ENCODE data around the gene APOE. TPM values are rescaled to one million over a fixed set of nuclear protein-coding genes. Genes with fewer than 3 reads are reported as not detected.
"Not testable (repeated sequence)": the region's sequence is repeated elsewhere in the genome, so short reads cannot be mapped to it uniquely, and the experiment has no call there.

The APOE gene
- total RNA-seq: under 1 TPM; 0.44 to 0.47 TPM

DNA sequence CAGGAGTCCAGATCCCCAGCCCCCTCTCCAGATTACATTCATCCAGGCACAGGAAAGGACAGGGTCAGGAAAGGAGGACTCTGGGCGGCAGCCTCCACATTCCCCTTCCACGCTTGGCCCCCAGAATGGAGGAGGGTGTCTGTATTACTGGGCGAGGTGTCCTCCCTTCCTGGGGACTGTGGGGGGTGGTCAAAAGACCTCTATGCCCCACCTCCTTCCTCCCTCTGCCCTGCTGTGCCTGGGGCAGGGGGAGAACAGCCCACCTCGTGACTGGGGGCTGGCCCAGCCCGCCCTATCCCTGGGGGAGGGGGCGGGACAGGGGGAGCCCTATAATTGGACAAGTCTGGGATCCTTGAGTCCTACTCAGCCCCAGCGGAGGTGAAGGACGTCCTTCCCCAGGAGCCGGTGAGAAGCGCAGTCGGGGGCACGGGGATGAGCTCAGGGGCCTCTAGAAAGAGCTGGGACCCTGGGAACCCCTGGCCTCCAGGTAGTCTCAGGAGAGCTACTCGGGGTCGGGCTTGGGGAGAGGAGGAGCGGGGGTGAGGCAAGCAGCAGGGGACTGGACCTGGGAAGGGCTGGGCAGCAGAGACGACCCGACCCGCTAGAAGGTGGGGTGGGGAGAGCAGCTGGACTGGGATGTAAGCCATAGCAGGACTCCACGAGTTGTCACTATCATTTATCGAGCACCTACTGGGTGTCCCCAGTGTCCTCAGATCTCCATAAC lies at the start of gene APOE:
TSS of gene APOE (plus strand) at position 360 of the 724 bp plus-strand sequence. CDS start 829 bp downstream, outside the sequence.
- Mint-ChIP-seq H3K27ac (no peak within 1 kb of the TSS), H3K4me3 (peak within 1 kb of the TSS; percentile 9), H3K4me1 (peaks cover 8% of the 10 kb centered on the region), H3K36me3 (no peaks in the 10 kb centered on the region), H3K9me3 (ENCODE audit: low read depth) (no peaks in the 10 kb centered on the region), H3K27me3 (peaks cover 17% of the 10 kb centered on the region)
- DNase-seq: no peak
- CTCF ChIA-PET: interaction anchor here (1.0 kb wide), 2 partner anchors 20 to 47 kb away, joined by 3 to 4 read pairs; no protein-coding TSS in a partner anchor
- no peak for ATAC-seq

DNA sequence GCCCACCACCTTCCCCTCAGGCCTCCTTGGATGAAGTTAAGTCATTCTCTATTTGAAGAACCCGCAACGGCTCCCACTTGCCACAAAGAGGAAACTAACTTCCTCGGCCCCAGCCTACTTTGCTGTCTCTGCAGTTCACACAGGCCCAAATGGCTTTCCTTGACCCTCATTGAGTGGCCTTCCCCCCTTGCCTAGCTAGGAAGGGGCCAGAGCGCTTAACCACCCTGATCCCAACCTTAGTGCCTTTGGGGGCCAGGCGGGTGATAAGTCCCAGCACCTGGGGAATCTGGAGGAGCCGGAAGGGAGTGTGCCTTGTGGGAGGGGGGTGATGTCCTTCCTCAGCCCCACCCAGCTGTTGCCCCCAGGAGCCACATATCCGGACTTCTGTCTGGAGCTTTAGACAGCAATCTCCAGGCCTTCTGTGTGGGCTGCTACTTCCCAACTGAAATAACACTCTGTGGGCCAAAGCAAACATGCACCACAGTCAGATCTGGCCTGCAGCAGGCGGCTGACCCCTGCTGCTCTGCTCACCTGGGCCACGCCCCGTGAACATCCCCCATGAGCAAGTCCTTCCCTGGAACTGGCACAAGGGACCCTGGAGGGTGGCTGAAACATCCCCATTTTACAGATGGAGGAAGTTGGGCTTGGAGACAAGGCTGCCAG lies 49.0 kb upstream of the APOE start:
- H3K27me3 Mint-ChIP-seq: peaks cover 7% of the 10 kb centered on the region
- H3K27ac Mint-ChIP-seq: no peak overlapping the region
- H3K9me3 Mint-ChIP-seq (ENCODE audit: low read depth): no peaks in the 10 kb centered on the region
- peaks cover 4% of the 10 kb centered on the region for H3K4me1 Mint-ChIP-seq
- no peaks in the 10 kb centered on the region for H3K36me3 Mint-ChIP-seq
- ATAC-seq (no peak), DNase-seq (no peak)
- no peak overlapping the region for H3K4me3 Mint-ChIP-seq
- CTCF ChIA-PET: interaction anchor here (1.0 kb wide), 1 partner anchor 16 kb away, joined by 4 read pairs; no protein-coding TSS in a partner anchor

DNA sequence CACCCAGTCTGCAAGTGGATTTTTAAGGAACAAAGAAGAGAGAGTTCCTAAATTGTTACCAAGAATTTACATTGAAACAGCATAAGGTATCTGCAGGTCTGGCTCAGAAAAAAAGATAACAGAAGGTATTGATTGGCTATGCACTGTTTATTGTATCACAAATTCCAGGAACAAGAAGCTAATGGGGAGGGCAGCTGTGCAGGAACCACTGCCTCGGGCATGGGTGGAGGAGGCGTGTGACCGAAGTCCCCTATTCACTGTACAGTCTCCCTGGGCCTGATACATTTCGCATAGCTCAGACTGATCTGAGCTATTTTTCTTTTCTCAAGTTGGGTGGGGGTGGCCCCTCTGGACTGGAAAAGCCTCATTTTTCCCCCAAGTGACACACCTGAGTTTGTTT lies 47.8 kb upstream of the APOE start:
- Mint-ChIP-seq H3K27me3 (peaks cover 4% of the 10 kb centered on the region), H3K36me3 (no peaks in the 10 kb centered on the region), H3K9me3 (ENCODE audit: low read depth) (no peaks in the 10 kb centered on the region), H3K4me3 (no peak overlapping the region), H3K4me1 (peaks cover 4% of the 10 kb centered on the region), H3K27ac (no peak overlapping the region)
- ATAC-seq: no peak
- CTCF ChIA-PET: no interaction called here
- no peak for DNase-seq

DNA sequence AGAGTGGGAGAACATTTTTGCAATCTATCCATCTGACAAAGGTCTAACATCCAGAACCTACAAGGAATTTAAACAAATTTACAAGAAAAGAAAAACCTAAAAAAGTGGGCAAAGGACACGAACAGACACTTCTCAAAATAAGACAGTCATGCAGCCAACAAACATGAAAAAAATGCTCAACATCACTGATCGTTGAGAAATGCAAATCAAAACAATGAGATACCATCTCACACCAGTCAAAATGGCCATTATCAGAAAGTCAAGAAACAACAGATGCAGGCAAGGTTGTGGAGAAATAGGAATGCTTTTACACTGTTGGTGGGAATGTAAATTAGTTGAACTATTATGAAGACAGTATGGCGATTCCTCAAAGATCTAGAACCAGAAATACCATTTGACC lies 44.0 kb upstream of the APOE start:
- CTCF ChIA-PET, H3K4me1 Mint-ChIP-seq, ATAC-seq: not testable (repeated sequence)

DNA sequence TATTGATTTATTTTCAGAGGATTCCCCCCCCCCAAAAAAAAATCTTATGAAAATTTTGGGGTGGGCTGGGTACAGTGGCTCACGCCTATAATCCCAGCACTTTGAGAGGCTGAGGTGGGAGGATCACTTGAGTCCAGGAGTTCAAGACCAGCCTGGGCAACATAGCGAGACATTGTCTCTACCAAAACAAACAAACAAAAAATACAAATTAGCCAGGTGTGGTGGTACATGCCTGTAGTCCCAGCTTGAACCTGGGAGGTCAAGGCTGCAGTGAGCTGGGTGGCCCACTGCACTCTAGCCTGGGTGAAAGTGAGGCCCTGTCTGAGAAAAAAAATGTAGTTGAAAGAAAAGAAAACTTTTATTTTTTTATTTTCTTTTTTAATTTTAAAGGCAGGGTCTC lies 41.6 kb upstream of the APOE start:
- CTCF ChIA-PET: interaction anchor here (0.6 kb wide), 1 partner anchor 73 kb away, joined by 3 read pairs; no protein-coding TSS in a partner anchor
- DNase-seq (no peak), ATAC-seq (no peak)
- no peak overlapping the region for H3K27ac Mint-ChIP-seq
- H3K36me3 Mint-ChIP-seq: no peaks in the 10 kb centered on the region
- H3K27me3 Mint-ChIP-seq: no peaks in the 10 kb centered on the region
- H3K4me1 Mint-ChIP-seq: no peaks in the 10 kb centered on the region
- H3K9me3 Mint-ChIP-seq (ENCODE audit: low read depth): no peaks in the 10 kb centered on the region
- no peak overlapping the region for H3K4me3 Mint-ChIP-seq

More for the DNA sequence above, 44.0 kb upstream of the APOE start:
- H3K9me3 Mint-ChIP-seq (ENCODE audit: low read depth); H3K27me3 Mint-ChIP-seq; DNase-seq; H3K4me3 Mint-ChIP-seq; H3K27ac Mint-ChIP-seq; H3K36me3 Mint-ChIP-seq: not testable (repeated sequence)

DNA sequence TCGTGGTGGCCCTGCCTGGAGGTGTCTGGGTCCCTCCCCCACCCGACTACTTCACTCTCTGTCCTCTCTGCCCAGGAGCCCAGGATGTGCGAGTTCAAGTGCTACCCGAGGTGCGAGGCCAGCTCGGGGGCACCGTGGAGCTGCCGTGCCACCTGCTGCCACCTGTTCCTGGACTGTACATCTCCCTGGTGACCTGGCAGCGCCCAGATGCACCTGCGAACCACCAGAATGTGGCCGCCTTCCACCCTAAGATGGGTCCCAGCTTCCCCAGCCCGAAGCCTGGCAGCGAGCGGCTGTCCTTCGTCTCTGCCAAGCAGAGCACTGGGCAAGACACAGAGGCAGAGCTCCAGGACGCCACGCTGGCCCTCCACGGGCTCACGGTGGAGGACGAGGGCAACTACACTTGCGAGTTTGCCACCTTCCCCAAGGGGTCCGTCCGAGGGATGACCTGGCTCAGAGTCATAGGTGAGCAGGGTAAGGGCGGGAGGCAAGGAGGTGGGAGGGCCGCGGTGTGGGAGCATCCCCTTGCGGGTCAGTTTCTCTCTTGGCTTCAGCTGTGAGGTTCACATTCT lies 40.3 kb upstream of the APOE start:
- Mint-ChIP-seq H3K4me1 (no peaks in the 10 kb centered on the region), H3K27me3 (no peaks in the 10 kb centered on the region)
- no peak for ATAC-seq

DNA sequence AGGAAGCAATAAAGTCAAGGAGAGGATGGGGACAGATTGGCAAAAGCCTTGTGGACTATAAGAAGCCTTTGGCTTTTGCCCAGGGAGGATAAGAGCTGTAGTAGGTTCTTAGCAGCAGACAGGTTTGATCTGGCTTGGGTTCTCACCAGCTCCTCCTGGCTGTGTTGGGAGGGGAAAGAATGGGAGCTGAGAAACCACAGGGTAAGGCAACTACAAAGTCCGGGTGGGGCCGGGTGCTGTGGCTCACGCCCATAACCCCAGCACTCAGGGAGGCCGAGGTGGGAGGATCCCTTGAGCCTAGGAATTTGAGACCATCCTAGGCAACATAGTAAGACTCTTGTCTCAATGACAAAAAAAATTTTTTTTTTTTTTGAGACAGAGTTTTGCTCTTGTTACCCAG lies 38.9 kb upstream of the APOE start:
- H3K27ac Mint-ChIP-seq: no peak overlapping the region
- CTCF ChIA-PET: interaction anchor here (0.6 to 1.6 kb wide), 2 partner anchors 9 to 142 kb away, joined by 3 to 6 read pairs; no protein-coding TSS in a partner anchor
- no peaks in the 10 kb centered on the region for H3K9me3 Mint-ChIP-seq (ENCODE audit: low read depth)
- no peak overlapping the region for H3K4me3 Mint-ChIP-seq
- DNase-seq (no peak), ATAC-seq (no peak)
- H3K27me3 Mint-ChIP-seq: no peaks in the 10 kb centered on the region
- H3K36me3 Mint-ChIP-seq: no peaks in the 10 kb centered on the region
- H3K4me1 Mint-ChIP-seq: no peaks in the 10 kb centered on the region

More for the DNA sequence above, 40.3 kb upstream of the APOE start:
- Mint-ChIP-seq H3K27ac (no peak overlapping the region), H3K4me3 (no peak overlapping the region), H3K36me3 (no peaks in the 10 kb centered on the region), H3K9me3 (ENCODE audit: low read depth) (no peaks in the 10 kb centered on the region)
- no peak for DNase-seq
- CTCF ChIA-PET: no interaction called here

DNA sequence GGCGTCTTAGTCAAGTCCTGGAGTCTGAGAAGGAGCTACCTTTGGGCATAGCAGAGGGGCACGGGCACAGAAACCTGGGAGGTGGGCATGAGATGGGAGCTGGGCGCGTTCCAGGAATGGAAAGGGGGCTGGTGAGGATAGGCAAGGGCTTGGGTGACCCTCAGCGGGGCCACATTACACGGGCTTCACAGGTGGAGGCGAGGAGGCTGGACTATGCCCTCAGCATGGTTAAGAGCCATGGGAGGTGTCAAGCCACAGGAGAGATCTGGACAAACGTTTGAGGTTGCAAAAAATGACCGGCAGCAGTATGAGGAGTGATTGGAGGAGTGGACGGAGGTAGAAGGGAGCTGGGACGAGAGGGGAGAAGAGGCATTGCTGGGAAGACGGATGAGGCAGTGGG lies 38.0 kb upstream of the APOE start:
- DNase-seq: no peak
- ATAC-seq: no peak
- CTCF ChIA-PET: interaction anchor here (1.6 kb wide), 1 partner anchor 143 kb away, joined by 6 read pairs; no protein-coding TSS in a partner anchor
- H3K27me3 Mint-ChIP-seq: no peaks in the 10 kb centered on the region
- no peaks in the 10 kb centered on the region for H3K4me1 Mint-ChIP-seq
- H3K27ac Mint-ChIP-seq: no peak overlapping the region
- no peak overlapping the region for H3K4me3 Mint-ChIP-seq
- H3K36me3 Mint-ChIP-seq: no peaks in the 10 kb centered on the region
- no peaks in the 10 kb centered on the region for H3K9me3 Mint-ChIP-seq (ENCODE audit: low read depth)

DNA sequence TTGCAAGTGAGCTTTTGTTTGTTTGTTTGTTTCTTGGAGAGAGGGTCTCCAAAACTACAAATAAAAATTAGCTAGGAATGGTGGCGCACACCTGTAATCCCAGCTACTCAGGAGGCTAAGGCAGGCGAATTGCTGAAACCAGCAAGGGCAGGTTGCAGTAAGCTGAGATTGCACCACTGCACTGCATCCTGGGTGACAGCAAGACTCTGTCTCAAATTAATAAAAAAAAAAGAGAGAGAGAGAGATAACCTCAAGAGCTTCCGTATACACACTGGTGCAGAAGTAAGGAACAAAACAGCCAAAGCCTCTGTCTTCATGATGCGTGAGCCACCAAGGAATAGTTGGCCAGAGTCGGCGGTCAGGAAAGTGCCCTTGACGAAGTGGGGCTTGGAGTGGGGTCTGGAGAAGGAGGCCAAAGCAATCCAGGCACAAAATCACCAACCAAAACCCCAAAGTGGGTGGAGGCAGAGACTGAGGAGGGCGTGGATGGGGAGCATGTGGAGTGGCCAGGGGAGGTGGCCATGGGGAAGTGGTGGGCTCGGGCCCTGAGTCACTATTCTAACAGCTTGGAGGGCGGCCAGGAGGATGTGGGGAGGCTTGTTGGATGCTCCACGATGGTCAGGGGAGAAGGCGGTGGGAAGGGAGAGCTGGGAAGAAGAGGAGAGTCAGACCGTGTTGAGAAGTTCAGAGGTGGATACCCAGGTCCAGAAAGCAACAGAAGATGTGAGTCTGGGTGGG lies 35.7 kb upstream of the APOE start:
- Mint-ChIP-seq H3K4me3 (no peak overlapping the region), H3K27me3 (no peaks in the 10 kb centered on the region), H3K36me3 (no peaks in the 10 kb centered on the region), H3K9me3 (ENCODE audit: low read depth) (no peaks in the 10 kb centered on the region), H3K27ac (no peak overlapping the region), H3K4me1 (no peaks in the 10 kb centered on the region)
- DNase-seq: no peak
- CTCF ChIA-PET: interaction anchor here (0.9 kb wide), 1 partner anchor 32 kb away, joined by 3 read pairs; no protein-coding TSS in a partner anchor
- ATAC-seq: no peak

DNA sequence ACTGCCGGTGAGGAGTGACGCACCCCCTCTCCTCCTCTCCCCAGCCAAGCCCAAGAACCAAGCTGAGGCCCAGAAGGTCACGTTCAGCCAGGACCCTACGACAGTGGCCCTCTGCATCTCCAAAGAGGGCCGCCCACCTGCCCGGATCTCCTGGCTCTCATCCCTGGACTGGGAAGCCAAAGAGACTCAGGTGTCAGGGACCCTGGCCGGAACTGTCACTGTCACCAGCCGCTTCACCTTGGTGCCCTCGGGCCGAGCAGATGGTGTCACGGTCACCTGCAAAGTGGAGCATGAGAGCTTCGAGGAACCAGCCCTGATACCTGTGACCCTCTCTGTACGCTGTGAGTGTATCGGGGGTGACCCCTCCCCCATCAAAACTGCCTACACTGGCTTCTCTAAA lies 33.8 kb upstream of the APOE start:
- no peak overlapping the region for H3K27ac Mint-ChIP-seq
- no peaks in the 10 kb centered on the region for H3K27me3 Mint-ChIP-seq
- no peak for ATAC-seq
- H3K4me1 Mint-ChIP-seq: no peaks in the 10 kb centered on the region
- H3K4me3 Mint-ChIP-seq: no peak overlapping the region
- no peaks in the 10 kb centered on the region for H3K9me3 Mint-ChIP-seq (ENCODE audit: low read depth)
- CTCF ChIA-PET: no interaction called here
- H3K36me3 Mint-ChIP-seq: no peaks in the 10 kb centered on the region
- DNase-seq: no peak

DNA sequence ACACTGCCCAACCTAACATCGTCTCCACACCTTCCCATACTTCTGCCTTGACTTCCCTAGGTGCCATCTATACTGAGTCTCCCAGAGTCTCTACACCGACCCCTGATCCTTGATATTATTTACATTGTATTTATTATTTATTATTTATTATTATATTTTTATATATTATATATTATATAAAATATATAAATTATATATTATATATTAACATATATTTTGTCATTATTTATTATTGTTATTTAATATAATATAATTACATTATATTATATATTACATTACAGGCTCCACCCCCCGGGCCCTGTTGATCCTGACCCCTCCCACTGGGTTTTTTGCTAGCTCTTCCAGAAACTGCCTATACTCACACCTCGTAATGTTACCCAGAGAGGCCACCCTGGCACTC lies 32.9 kb upstream of the APOE start:
- Mint-ChIP-seq H3K9me3 (ENCODE audit: low read depth) (no peaks in the 10 kb centered on the region), H3K27ac (no peak overlapping the region), H3K4me3 (no peak overlapping the region), H3K36me3 (no peaks in the 10 kb centered on the region), H3K4me1 (peaks cover 3% of the 10 kb centered on the region), H3K27me3 (no peaks in the 10 kb centered on the region)
- ATAC-seq (no peak), DNase-seq (no peak)
- CTCF ChIA-PET: no interaction called here

DNA sequence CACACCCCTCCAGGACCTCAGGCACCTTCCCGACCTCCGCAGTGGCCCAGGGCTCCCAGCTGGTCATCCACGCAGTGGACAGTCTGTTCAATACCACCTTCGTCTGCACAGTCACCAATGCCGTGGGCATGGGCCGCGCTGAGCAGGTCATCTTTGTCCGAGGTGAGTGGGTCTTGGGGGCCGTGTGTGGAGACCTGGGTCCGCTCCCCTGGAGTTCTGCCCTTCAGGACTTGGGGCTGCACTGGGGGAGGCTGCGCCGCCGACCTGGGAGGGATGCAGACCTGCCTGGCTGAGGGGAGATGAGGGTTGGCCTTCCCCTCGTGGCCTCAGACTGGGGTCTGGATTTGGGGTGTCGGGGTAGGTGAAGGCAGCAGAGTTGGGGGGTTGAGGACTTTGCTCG lies 31.3 kb upstream of the APOE start:
- CTCF ChIA-PET: no interaction called here
- H3K4me3 Mint-ChIP-seq: no peak overlapping the region
- no peaks in the 10 kb centered on the region for H3K27me3 Mint-ChIP-seq
- H3K27ac Mint-ChIP-seq: no peak overlapping the region
- no peaks in the 10 kb centered on the region for H3K36me3 Mint-ChIP-seq
- H3K9me3 Mint-ChIP-seq (ENCODE audit: low read depth): no peaks in the 10 kb centered on the region
- ATAC-seq (no peak), DNase-seq (no peak)
- peaks cover 3% of the 10 kb centered on the region for H3K4me1 Mint-ChIP-seq

Measured in activated CD8-positive, alpha-beta memory T cell treated with anti-CD3 and anti-CD28 coated beads, Interleukin-2, amount 10 ng/mL, durations not matched to agents 7 days and 5 days (primary cell).